Kidney epithelial cell (primary cell): ENCODE data around the gene RAPGEF4. TPM values are rescaled to one million over a fixed set of nuclear protein-coding genes. Genes with fewer than 3 reads are reported as not detected.

Experiments used
- DNase-seq: peaks from one replicate; pipeline ENCODE4 v3.0.0-alpha.2; 2010; ENCODE audit warnings: low read depth
- H3K27me3 ChIP-seq: 2 replicates; pipeline ENCODE4 v1.6.0; 2011; ENCODE audit warnings: low read length; ENCODE audit not compliant: control insufficient read depth, insufficient read depth
- H3K36me3 ChIP-seq: 2 replicates; pipeline ENCODE4 v1.5.1; 2011; ENCODE audit warnings: low read length; ENCODE audit not compliant: control insufficient read depth, insufficient read depth
- H3K4me3 ChIP-seq: 2 replicates; pipeline ENCODE4 v1.5.1; 2011; ENCODE audit warnings: low read depth, mild to moderate bottlenecking, control low read depth, low read length
- CTCF ChIP-seq: IDR thresholded peaks from 2 replicates; pipeline ENCODE4 v1.5.1; 2011; ENCODE audit warnings: mild to moderate bottlenecking, moderate library complexity, low read length, control low read depth, inconsistent platforms; ENCODE audit not compliant: insufficient read depth, poor library complexity, severe bottlenecking
- total RNA-seq: library from RNA; depleted of rRNA; stranded (reverse); fragments of >200 nt; gene quantifications from 2 replicates; pipeline ENCODE4 v1.2.3, GENCODE V29; 2015

The RAPGEF4 gene
- total RNA-seq, 1 donor from 2014 or later: 0.71 TPM

GRCh38 chr2:173043476-173043875 lies 307.8 kb downstream of the RAPGEF4 start:
- H3K36me3 ChIP-seq: no peaks in the 10 kb centered on the region
- no peaks in the 10 kb centered on the region for H3K27me3 ChIP-seq
- no peak for DNase-seq
- no peak overlapping the region for H3K4me3 ChIP-seq
- TF ChIP-seq CTCF: no peak

- no peak for DNase-seq
- no peak overlapping the region for H3K4me3 ChIP-seq
- H3K27me3 ChIP-seq: no peaks in the 10 kb centered on the region
- no peaks in the 10 kb centered on the region for H3K36me3 ChIP-seq
- TF ChIP-seq CTCF: no peak
Measured at GRCh38 chr2:173043897-173044519, 308.4 kb downstream of the RAPGEF4 start.

DNA sequence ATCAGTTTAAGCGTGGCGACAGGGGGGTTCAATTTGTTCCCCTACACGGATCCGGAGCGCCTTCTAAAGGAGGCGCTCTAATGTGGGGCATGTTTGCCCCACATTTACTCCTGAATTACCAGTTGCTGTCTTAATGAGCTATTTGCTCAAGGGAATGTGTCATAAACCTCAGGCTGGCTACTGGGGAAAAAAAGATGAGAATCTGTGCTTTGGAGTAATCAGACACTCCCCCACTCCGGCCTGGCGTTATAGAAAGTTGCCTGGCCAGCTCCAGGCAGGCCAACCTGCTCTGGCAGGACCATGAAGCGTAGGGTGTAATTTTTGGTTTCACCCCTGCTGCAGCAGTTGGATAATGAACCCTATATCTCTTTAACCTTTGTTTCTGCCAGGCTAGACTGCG lies 309.0 kb downstream of the RAPGEF4 start:
- H3K36me3 ChIP-seq: no peaks in the 10 kb centered on the region
- TF ChIP-seq CTCF: no peak
- H3K27me3 ChIP-seq: no peaks in the 10 kb centered on the region
- H3K4me3 ChIP-seq: no peak overlapping the region
- DNase-seq: no peak

DNA sequence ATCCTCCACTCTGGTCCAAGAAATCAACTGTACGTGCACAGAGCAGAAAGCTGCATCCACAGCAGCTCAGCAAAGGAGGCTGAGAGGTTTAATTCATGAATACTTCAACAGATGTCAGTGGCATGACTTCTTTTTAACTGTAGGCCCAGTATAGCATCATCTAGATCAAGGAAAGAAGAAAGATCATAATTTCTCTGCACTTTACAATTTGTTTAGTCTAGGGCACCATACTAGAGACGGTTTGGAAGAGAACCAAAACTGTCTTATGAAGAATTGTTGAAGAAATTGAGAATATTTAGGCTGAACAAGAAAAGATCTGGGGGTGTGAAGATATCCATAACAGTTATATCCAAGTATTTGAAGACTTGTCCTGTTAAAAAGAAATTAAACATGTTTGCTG lies 309.5 kb downstream of the RAPGEF4 start:
- no peak for DNase-seq
- Histone ChIP-seq H3K4me3 (no peak overlapping the region), H3K36me3 (no peaks in the 10 kb centered on the region), H3K27me3 (no peaks in the 10 kb centered on the region)
- no peak for TF ChIP-seq CTCF

GRCh38 chr2:173048522-173048896 lies 312.9 kb downstream of the RAPGEF4 start:
- TF ChIP-seq CTCF: no peak
- no peak for DNase-seq
- no peaks in the 10 kb centered on the region for H3K36me3 ChIP-seq
- no peaks in the 10 kb centered on the region for H3K27me3 ChIP-seq
- no peak overlapping the region for H3K4me3 ChIP-seq
